Measurements from ENCODE around the gene HSD17B13. TPM values are rescaled to one million over a fixed set of nuclear protein-coding genes. Genes with fewer than 3 reads are reported as not detected.

HSD17B13 gene
- total and polyA plus RNA-seq, 2 experiments from 2014 or later = 0.15 TPM; not detected in 1

DNA sequence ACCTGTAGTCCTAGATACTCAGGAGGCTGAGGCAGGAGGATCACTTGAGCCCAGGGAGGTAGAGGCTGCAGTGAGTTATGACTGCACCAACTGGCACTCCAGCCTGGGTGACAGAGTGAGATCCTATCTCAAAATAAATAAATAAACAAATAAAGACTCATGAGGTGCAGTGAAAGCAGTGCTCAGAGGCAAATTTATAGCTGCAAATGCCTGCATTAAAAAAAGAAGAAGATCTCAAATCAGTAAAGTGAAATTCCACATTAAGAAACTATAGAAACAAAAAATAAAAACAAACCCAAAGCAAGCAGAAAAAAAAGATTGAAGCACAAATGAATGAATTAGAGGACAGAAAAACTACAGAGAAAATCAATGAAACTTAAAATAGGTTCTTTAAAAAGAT lies 22.5 kb upstream of the HSD17B13 start (continued):
- TF ChIP-seq, protein P1, sequence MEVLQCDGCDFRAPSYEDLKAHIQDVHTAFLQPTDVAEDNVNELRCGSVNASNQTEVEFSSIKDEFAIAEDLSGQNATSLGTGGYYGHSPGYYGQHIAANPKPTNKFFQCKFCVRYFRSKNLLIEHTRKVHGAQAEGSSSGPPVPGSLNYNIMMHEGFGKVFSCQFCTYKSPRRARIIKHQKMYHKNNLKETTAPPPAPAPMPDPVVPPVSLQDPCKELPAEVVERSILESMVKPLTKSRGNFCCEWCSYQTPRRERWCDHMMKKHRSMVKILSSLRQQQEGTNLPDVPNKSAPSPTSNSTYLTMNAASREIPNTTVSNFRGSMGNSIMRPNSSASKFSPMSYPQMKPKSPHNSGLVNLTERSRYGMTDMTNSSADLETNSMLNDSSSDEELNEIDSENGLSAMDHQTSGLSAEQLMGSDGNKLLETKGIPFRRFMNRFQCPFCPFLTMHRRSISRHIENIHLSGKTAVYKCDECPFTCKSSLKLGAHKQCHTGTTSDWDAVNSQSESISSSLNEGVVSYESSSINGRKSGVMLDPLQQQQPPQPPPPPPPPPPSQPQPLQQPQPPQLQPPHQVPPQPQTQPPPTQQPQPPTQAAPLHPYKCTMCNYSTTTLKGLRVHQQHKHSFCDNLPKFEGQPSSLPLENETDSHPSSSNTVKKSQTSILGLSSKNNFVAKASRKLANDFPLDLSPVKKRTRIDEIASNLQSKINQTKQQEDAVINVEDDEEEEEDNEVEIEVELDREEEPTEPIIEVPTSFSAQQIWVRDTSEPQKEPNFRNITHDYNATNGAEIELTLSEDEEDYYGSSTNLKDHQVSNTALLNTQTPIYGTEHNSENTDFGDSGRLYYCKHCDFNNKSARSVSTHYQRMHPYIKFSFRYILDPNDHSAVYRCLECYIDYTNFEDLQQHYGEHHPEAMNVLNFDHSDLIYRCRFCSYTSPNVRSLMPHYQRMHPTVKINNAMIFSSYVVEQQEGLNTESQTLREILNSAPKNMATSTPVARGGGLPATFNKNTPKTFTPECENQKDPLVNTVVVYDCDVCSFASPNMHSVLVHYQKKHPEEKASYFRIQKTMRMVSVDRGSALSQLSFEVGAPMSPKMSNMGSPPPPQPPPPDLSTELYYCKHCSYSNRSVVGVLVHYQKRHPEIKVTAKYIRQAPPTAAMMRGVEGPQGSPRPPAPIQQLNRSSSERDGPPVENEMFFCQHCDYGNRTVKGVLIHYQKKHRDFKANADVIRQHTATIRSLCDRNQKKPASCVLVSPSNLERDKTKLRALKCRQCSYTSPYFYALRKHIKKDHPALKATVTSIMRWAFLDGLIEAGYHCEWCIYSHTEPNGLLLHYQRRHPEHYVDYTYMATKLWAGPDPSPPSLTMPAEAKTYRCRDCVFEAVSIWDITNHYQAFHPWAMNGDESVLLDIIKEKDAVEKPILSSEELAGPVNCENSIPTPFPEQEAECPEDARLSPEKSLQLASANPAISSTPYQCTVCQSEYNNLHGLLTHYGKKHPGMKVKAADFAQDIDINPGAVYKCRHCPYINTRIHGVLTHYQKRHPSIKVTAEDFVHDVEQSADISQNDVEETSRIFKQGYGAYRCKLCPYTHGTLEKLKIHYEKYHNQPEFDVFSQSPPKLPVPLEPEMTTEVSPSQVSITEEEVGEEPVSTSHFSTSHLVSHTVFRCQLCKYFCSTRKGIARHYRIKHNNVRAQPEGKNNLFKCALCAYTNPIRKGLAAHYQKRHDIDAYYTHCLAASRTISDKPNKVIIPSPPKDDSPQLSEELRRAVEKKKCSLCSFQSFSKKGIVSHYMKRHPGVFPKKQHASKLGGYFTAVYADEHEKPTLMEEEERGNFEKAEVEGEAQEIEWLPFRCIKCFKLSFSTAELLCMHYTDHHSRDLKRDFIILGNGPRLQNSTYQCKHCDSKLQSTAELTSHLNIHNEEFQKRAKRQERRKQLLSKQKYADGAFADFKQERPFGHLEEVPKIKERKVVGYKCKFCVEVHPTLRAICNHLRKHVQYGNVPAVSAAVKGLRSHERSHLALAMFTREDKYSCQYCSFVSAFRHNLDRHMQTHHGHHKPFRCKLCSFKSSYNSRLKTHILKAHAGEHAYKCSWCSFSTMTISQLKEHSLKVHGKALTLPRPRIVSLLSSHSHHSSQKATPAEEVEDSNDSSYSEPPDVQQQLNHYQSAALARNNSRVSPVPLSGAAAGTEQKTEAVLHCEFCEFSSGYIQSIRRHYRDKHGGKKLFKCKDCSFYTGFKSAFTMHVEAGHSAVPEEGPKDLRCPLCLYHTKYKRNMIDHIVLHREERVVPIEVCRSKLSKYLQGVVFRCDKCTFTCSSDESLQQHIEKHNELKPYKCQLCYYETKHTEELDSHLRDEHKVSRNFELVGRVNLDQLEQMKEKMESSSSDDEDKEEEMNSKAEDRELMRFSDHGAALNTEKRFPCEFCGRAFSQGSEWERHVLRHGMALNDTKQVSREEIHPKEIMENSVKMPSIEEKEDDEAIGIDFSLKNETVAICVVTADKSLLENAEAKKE (CRISPR knock-in tag; IDR thresholded peaks at IDR 0.05) = no peak

DNA sequence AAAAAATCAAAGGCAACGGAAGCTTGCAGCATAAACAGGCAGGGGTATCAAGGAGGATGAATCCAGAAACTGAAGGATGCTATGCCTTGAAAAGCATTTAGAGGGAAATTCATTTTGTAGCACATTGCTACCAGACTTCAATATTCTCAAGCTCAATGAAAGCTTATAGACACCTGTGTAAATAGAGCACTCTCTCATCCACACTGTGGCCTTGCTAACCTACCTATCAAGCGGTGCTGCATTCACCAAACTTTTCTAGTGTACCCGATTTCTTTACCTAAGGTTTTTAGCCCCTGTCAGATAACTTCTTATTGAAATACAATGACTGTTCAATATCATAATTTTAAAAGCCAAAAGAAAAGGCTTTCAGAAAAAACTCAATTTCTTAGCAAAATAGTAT lies 20.2 kb upstream of the HSD17B13 start:
- H3K9me3 Mint-ChIP-seq = no peaks in the 10 kb centered on the region
- TF ChIP-seq ZNF331 (CRISPR knock-in tag; IDR thresholded peaks at IDR 0.05; ENCODE audit: low read depth) (no peak), POLR2AphosphoS5 (IDR thresholded peaks at IDR 0.05; ENCODE audit: low read depth) (no peak), CREB1 (CRISPR knock-in tag; IDR thresholded peaks at IDR 0.05; ENCODE audit: low read depth) (no peak), NANOG (IDR thresholded peaks at IDR 0.05; ENCODE audit: borderline replicate concordance) (no peak), JUNB (IDR thresholded peaks at IDR 0.05; ENCODE audit: unreplicated experiment) (no peak), EZH2phosphoT487 (IDR thresholded peaks at IDR 0.05; ENCODE audit: unreplicated experiment) (no peak), STAT1 (IDR thresholded peaks at IDR 0.05; ENCODE audit: unreplicated experiment) (no peak), ZNF114 (CRISPR knock-in tag; IDR thresholded peaks at IDR 0.05) (no peak), EZH2 (IDR thresholded peaks at IDR 0.05; ENCODE audit: low read depth, unreplicated experiment) (no peak)
- TF ChIP-seq, protein P2, sequence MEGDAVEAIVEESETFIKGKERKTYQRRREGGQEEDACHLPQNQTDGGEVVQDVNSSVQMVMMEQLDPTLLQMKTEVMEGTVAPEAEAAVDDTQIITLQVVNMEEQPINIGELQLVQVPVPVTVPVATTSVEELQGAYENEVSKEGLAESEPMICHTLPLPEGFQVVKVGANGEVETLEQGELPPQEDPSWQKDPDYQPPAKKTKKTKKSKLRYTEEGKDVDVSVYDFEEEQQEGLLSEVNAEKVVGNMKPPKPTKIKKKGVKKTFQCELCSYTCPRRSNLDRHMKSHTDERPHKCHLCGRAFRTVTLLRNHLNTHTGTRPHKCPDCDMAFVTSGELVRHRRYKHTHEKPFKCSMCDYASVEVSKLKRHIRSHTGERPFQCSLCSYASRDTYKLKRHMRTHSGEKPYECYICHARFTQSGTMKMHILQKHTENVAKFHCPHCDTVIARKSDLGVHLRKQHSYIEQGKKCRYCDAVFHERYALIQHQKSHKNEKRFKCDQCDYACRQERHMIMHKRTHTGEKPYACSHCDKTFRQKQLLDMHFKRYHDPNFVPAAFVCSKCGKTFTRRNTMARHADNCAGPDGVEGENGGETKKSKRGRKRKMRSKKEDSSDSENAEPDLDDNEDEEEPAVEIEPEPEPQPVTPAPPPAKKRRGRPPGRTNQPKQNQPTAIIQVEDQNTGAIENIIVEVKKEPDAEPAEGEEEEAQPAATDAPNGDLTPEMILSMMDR (conservative IDR thresholded peaks at IDR 0.05; ENCODE audit: low read depth in 2 of 2) = no peak
- TF ChIP-seq, protein P3, sequence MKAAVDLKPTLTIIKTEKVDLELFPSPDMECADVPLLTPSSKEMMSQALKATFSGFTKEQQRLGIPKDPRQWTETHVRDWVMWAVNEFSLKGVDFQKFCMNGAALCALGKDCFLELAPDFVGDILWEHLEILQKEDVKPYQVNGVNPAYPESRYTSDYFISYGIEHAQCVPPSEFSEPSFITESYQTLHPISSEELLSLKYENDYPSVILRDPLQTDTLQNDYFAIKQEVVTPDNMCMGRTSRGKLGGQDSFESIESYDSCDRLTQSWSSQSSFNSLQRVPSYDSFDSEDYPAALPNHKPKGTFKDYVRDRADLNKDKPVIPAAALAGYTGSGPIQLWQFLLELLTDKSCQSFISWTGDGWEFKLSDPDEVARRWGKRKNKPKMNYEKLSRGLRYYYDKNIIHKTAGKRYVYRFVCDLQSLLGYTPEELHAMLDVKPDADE (IDR thresholded peaks at IDR 0.05) = no peak
- TF ChIP-seq, protein P4, sequence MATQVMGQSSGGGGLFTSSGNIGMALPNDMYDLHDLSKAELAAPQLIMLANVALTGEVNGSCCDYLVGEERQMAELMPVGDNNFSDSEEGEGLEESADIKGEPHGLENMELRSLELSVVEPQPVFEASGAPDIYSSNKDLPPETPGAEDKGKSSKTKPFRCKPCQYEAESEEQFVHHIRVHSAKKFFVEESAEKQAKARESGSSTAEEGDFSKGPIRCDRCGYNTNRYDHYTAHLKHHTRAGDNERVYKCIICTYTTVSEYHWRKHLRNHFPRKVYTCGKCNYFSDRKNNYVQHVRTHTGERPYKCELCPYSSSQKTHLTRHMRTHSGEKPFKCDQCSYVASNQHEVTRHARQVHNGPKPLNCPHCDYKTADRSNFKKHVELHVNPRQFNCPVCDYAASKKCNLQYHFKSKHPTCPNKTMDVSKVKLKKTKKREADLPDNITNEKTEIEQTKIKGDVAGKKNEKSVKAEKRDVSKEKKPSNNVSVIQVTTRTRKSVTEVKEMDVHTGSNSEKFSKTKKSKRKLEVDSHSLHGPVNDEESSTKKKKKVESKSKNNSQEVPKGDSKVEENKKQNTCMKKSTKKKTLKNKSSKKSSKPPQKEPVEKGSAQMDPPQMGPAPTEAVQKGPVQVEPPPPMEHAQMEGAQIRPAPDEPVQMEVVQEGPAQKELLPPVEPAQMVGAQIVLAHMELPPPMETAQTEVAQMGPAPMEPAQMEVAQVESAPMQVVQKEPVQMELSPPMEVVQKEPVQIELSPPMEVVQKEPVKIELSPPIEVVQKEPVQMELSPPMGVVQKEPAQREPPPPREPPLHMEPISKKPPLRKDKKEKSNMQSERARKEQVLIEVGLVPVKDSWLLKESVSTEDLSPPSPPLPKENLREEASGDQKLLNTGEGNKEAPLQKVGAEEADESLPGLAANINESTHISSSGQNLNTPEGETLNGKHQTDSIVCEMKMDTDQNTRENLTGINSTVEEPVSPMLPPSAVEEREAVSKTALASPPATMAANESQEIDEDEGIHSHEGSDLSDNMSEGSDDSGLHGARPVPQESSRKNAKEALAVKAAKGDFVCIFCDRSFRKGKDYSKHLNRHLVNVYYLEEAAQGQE (IDR thresholded peaks at IDR 0.05; ENCODE audit: unreplicated experiment) = no peak

More for the DNA sequence above, 20.2 kb upstream of the HSD17B13 start:
- Histone ChIP-seq H4K20me1 (replicated peaks; ENCODE audit: insufficient read depth) (no peaks in the 10 kb centered on the region), H3K36me3 (ENCODE audit: insufficient read depth) (no peaks in the 10 kb centered on the region), H3K9me2 (ENCODE audit: insufficient read depth) (no peaks in the 10 kb centered on the region), H3K27me3 (ENCODE audit: insufficient read depth) (no peaks in the 10 kb centered on the region), H3K4me3 (no peak overlapping the region), H3K4me2 (no peak overlapping the region), H3K79me2 (replicated peaks; ENCODE audit: insufficient read depth) (no peaks in the 10 kb centered on the region), H3K4me1 (ENCODE audit: insufficient read depth) (peaks cover 7% of the 10 kb centered on the region; the same call in 1 of the 2 replicates), H3F3A (replicated peaks; ENCODE audit: low read depth) (no peaks in the 10 kb centered on the region), H2AFZ (no peak overlapping the region), H3K27ac (ENCODE audit: low read depth) (no peak overlapping the region)
- Mint-ChIP-seq H3K36me3 (ENCODE audit: low read depth) (0 out of 3 replicates have a peak, but pooled peaks cover 3% of the 10 kb centered on the region), H3K4me1 (peaks cover 4% of the 10 kb centered on the region; the same call in 1 of the 3 replicates), H3K27me3 (ENCODE audit: insufficient read depth, low read depth, poor library complexity) (no peaks in the 10 kb centered on the region), H3K27ac (no peak overlapping the region), H3K4me3 (no peak overlapping the region)
- no peak for ATAC-seq
- no peak for DNase-seq (ENCODE audit: low spot score)
